K562 (cell line): ENCODE data around the gene HGS. TPM values are rescaled to one million over a fixed set of nuclear protein-coding genes. Genes with fewer than 3 reads are reported as not detected.
A peak's percentile ranks its signal among the peaks of the same experiment; 100 is the strongest.

Experiments
- ATAC-seq: fragments of 200-7000 bp; cut with Tn5 transposase; 3 replicates; pipeline ENCODE4 v1.9.1; 2020; ENCODE audit warnings: moderate library complexity
- BruUV-seq: library from RNA; stranded (reverse); fragments of 400-500 nt; replicated peaks from 2 replicates; lab custom pipeline; 2021; lab: Mats Ljungman, UMichigan
- CTCF ChIA-PET: fragments of 300-600 bp; formaldehyde crosslinking; extraction: SDS; loops from one replicate; lab custom pipeline; 2021; ENCODE audit warnings: low intra/inter-chr PET ratio; lab: Yijun Ruan, JAX
- POLR2A ChIA-PET: fragments of 300-600, 350-650 bp; sonication (Branson Sonifier 250); formaldehyde crosslinking; extraction: SDS; loops from one replicate; lab custom pipeline; 2021; ENCODE audit warnings: antibody characterized with exemption, inconsistent platforms; lab: Yijun Ruan, JAX
- DNase-seq, 4 experiments: peaks; one replicate each; pipeline versions ENCODE4 v3.0.0 to v3.0.0-alpha.2; 2011 to 2018; ENCODE audit warnings: low spot score in 3 of 4, mixed read lengths in 3 of 4; ENCODE audit errors: extremely low read depth in 1 of 4
- FAIRE-seq: peaks from 2 replicates; lab custom pipeline; 2011; peaks lifted over from hg19 to GRCh38; lab: Jason Lieb, UNC
- H2AFZ ChIP-seq: 2 replicates; pipeline ENCODE4 v1.6.0; 2011; ENCODE audit warnings: low read depth, low read length, control low read depth, inconsistent platforms
- H3K27ac ChIP-seq: fragments of 200-600 bp; 3 replicates; pipeline ENCODE4 v1.8.0; 2011; ENCODE audit warnings: low read depth, mild to moderate bottlenecking, control low read depth, inconsistent platforms, low read length, moderate library complexity, mixed read lengths; ENCODE audit errors: extremely low read depth
- H3K27me3 ChIP-seq, 2 experiments: fragments of 300-600 bp in 1 of 2; 2 replicates in 1 of 2; 3 replicates in 1 of 2; pipeline versions ENCODE4 v1.6.0 to v1.8.0; 2011; ENCODE audit warnings: inconsistent platforms in 2 of 2, low read length in 2 of 2, mild to moderate bottlenecking in 1 of 2, mixed read lengths in 1 of 2, moderate library complexity in 1 of 2; ENCODE audit not compliant: control insufficient read depth in 2 of 2, insufficient read depth in 2 of 2
- H3K36me3 ChIP-seq: fragments of 300-600 bp; 3 replicates; pipeline ENCODE4 v1.8.0; 2011; ENCODE audit warnings: mild to moderate bottlenecking, low read length, inconsistent platforms; ENCODE audit not compliant: control insufficient read depth, insufficient read depth
- H3K4me1 ChIP-seq, 2 experiments: fragments of 200-600 bp in 1 of 2; replicated peaks in 1 of 2; 2 replicates in 1 of 2; 3 replicates in 1 of 2; pipeline versions ENCODE4 v1.5.1 to v1.8.0; 2011; ENCODE audit warnings: inconsistent platforms in 2 of 2, low read length in 2 of 2, mild to moderate bottlenecking in 1 of 2, mixed read lengths in 1 of 2, moderate library complexity in 1 of 2; ENCODE audit not compliant: control insufficient read depth in 2 of 2, insufficient read depth in 2 of 2
- H3K4me2 ChIP-seq: 2 replicates; pipeline ENCODE4 v1.6.1; 2011; ENCODE audit warnings: low read length, control low read depth, inconsistent platforms, mixed read lengths; ENCODE audit not compliant: insufficient read depth
- H3K4me3 ChIP-seq: fragments of 200-600 bp; sonication (generic), shearing (Covaris generic); 2 replicates; pipeline ENCODE4 v1.5.1; 2016; ENCODE audit warnings: control low read depth, inconsistent platforms
- H3K79me2 ChIP-seq: fragments of 200-600 bp; 3 replicates; pipeline ENCODE4 v1.8.0; 2011; ENCODE audit warnings: low read length, inconsistent platforms; ENCODE audit not compliant: control insufficient read depth, insufficient read depth
- H3K9ac ChIP-seq, 2 experiments: 2 replicates each; pipeline versions ENCODE4 v1.6.0 to v1.6.1; 2011; ENCODE audit warnings: low read depth in 2 of 2, low read length in 2 of 2, control low read depth in 1 of 2, inconsistent platforms in 1 of 2, mild to moderate bottlenecking in 1 of 2, mixed read lengths in 1 of 2; ENCODE audit not compliant: insufficient read depth in 1 of 2
- H3K9me1 ChIP-seq: one replicate; pipeline ENCODE4 v1.6.0; 2011; ENCODE audit warnings: inconsistent platforms, mild to moderate bottlenecking, low read length, moderate library complexity; ENCODE audit not compliant: control insufficient read depth, insufficient read depth
- H3K9me3 ChIP-seq: replicated peaks from 2 replicates; pipeline ENCODE4 v1.5.1; 2011; ENCODE audit warnings: low read depth, low read length, inconsistent platforms; ENCODE audit not compliant: control insufficient read depth, insufficient read depth
- H4K20me1 ChIP-seq: replicated peaks from 2 replicates; pipeline ENCODE4 v1.6.1; 2011; ENCODE audit warnings: low read length, inconsistent platforms, mixed read lengths; ENCODE audit not compliant: control insufficient read depth, insufficient read depth
- BRCA1 ChIP-seq, 2 experiments: fragments of 450-650 bp in 1 of 2; sonication (generic) in 1 of 2; formaldehyde crosslinking in 1 of 2; IDR thresholded peaks; 2 replicates each; pipeline versions ENCODE4 v1.5.0 to v1.6.1; 2017 to 2020; ENCODE audit warnings: mild to moderate bottlenecking in 1 of 2, missing genetic modification reagents in 1 of 2
- HDAC2 ChIP-seq: fragments of 450-650 bp; IDR thresholded peaks from 2 replicates; pipeline ENCODE4 v1.6.1; 2016; ENCODE audit warnings: mild to moderate bottlenecking
- MAZ ChIP-seq, 2 experiments: fragments of 450-650 bp in 1 of 2; sonication (generic) in 1 of 2; formaldehyde crosslinking; IDR thresholded peaks in 1 of 2; conservative IDR thresholded peaks in 1 of 2; 2 replicates each; pipeline versions ENCODE4 v1.4.0 to v1.5.0; 2020; ENCODE audit warnings: mild to moderate bottlenecking in 1 of 2, missing genetic modification reagents in 1 of 2
- SRSF7 ChIP-seq: fragments of 200-400 bp; formaldehyde crosslinking; optimal IDR thresholded peaks from 2 replicates; pipeline ENCODE3; 2017; ENCODE audit warnings: mild to moderate bottlenecking, low read depth, low read length
- TAF9B ChIP-seq: fragments of 450-650 bp; IDR thresholded peaks from 2 replicates; pipeline ENCODE4 v1.6.1; 2018; ENCODE audit warnings: mild to moderate bottlenecking; ENCODE audit not compliant: partially characterized antibody
- TRIM24 ChIP-seq, 2 experiments: fragments of 450-650 bp; IDR thresholded peaks; 2 replicates each; pipeline ENCODE4 v1.6.1; 2016
- ZNF3 ChIP-seq: fragments of 250-450 bp; sonication (Bioruptor Pico); IDR thresholded peaks from 2 replicates; pipeline ENCODE4 v1.5.0; 2021; ENCODE audit warnings: mild to moderate bottlenecking, moderate library complexity
- ZNF589 ChIP-seq: fragments of 200-800 bp; sonication (Bioruptor generic); IDR thresholded peaks from 2 replicates; pipeline ENCODE4 v1.6.1; 2016; ENCODE audit warnings: low read depth, missing genetic modification characterization, missing compliant biosample characterization
- WGBS: fragments of 100-300 bp; shearing (Covaris generic); methylation state at CpG from one replicate; pipeline ENCODE4 v1.1.6; 2016; ENCODE audit warnings: low coverage, mixed read lengths; ENCODE audit not compliant: insufficient coverage; ENCODE audit errors: missing lambda C conversion rate; 5-methylcytosine and 5-hydroxymethylcytosine counted together
- in situ Hi-C: fragments of 300-500 bp; cut with MboI; formaldehyde crosslinking; loops from 4 replicates; pipeline ENCODE4 v1.15.0; 2018; ENCODE audit warnings: inconsistent platforms, mixed read lengths
- intact Hi-C: fragments of 100-400 bp; cut with micrococcal nuclease; formaldehyde crosslinking; loops from 2 replicates; pipeline ENCODE4 v1.14.2; 2022
- polyA plus RNA-seq, 8 experiments: library from polyadenylated mRNA; depleted of rRNA in 4 of 8; stranded (reverse) in 5 of 8; unstranded in 3 of 8; fragments of >200 nt; fragmentation: Nextera tagmentation in 2 of 8; fragmentation: Illumina TruSeq in 1 of 8; extraction: Ambion mirVana in 2 of 8; extraction: Trizol in 1 of 8; gene quantifications; 2 replicates each; pipeline versions ENCODE4 v1.2.1 to v1.2.3, GENCODE V29; 2011 to 2014; ENCODE audit warnings: inconsistent platforms in 1 of 8, missing spikeins in 1 of 8
- total RNA-seq, 7 experiments: library from RNA; depleted of rRNA in 6 of 7; stranded (reverse); fragments of >200 nt in 6 of 7; fragmentation: Illumina TruSeq in 2 of 7; extraction: Trizol in 2 of 7; gene quantifications; 2 replicates each; pipeline versions ENCODE4 v1.2.1 to v1.2.3, GENCODE V29; 2011 to 2021; ENCODE audit warnings: low replicate concordance in 1 of 7
- TF ChIP-seq, protein P1 (sequence below): sonication (generic); formaldehyde crosslinking; IDR thresholded peaks from 2 replicates; pipeline ENCODE4 v1.8.1; 2023; ENCODE audit warnings: mild to moderate bottlenecking, missing genetic modification reagents
- TF ChIP-seq, protein P2 (sequence below), 2 experiments: fragments of 200-800 bp in 1 of 2; sonication (Bioruptor generic) in 1 of 2; sonication (generic) in 1 of 2; formaldehyde crosslinking in 1 of 2; IDR thresholded peaks in 1 of 2; conservative IDR thresholded peaks in 1 of 2; 2 replicates each; pipeline versions ENCODE4 v1.5.0 to v1.6.1; 2016 to 2020; ENCODE audit warnings: missing compliant biosample characterization in 1 of 2, missing genetic modification characterization in 1 of 2, missing genetic modification reagents in 1 of 2
- TF ChIP-seq, protein P3 (sequence below): fragments of 450-650 bp; formaldehyde crosslinking; IDR thresholded peaks from 2 replicates; pipeline ENCODE4 v1.4.0; 2020; ENCODE audit warnings: mild to moderate bottlenecking, moderate library complexity
- TF ChIP-seq, protein P4 (sequence below), 2 experiments: IDR thresholded peaks in 1 of 2; conservative IDR thresholded peaks in 1 of 2; 2 replicates each; pipeline ENCODE4 v1.6.1; 2016; ENCODE audit warnings: low read depth in 2 of 2, mild to moderate bottlenecking in 1 of 2, missing compliant biosample characterization in 1 of 2, missing genetic modification characterization in 1 of 2, moderate library complexity in 1 of 2

HGS gene
- total and polyA plus RNA-seq, 9 of the 15 experiments (the other 6 are each of a cell fraction or from before 2014, with no cell fraction given): 3.9 to 176 (median 77.1) TPM

DNA sequence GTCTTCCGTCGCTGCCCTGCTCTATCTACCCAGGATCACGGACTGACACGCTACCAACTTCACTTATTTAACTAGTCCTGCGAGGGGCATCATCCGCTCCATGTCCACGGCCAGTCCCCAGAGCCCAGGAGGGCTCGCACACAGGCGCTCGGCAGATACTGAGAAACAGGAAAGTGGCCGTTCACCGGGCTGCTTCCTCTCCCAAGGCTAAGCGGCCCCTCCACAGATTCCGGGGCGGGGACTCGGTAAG lies 17.8 kb upstream of the HGS start:
- Histone ChIP-seq H4K20me1 (no peaks in the 10 kb centered on the region), H3K9ac (peak overlapping the region; percentile 99 to 100), H3K79me2 (peaks cover 63% of the 10 kb centered on the region), H3K36me3 (peaks cover 51% of the 10 kb centered on the region), H3K4me1 (peaks cover 36 to 77% of the 10 kb centered on the region in 2 experiments), H3K9me1 (no peaks in the 10 kb centered on the region), H2AFZ (peak overlapping the region; percentile 53; the same call in 1 of the 2 replicates), H3K27ac (peak overlapping the region; percentile 98), H3K27me3 (no peaks in the 10 kb centered on the region), H3K9me3 (no peaks in the 10 kb centered on the region), H3K4me2 (peak overlapping the region; percentile 94), H3K4me3 (peak overlapping the region; percentile 87)
- ChIA-PET POLR2A (interaction anchor here (0.8 to 1.4 kb wide), 6 partner anchors 10 to 48 kb away, joined by 4 to 9 read pairs (median 6); partner anchors contain the start of genes ARL16 and HGS), CTCF (no interaction called here)
- TSS peak; percentile 90 for BruUV-seq
- WGBS: 1% methylated on average over 13 of the region's 16 CpGs
- in situ Hi-C loops: no loop called here
- intact Hi-C loops: loop anchor here (1.0 to 5.0 kb wide), 2 partner anchors 30 to 36 kb away; partner anchors contain the start of gene MRPL12
- FAIRE-seq: no peak
- DNase-seq: no peak
- ATAC-seq: no peak
- TF ChIP-seq MAZ (CRISPR knock-in tag; conservative IDR thresholded peaks at IDR 0.05 in 1 of 2, IDR thresholded peaks at IDR 0.05 in 1 of 2): 0 out of 4 replicates have a peak, but pooled peaks of 1 of the 2 experiments have one; percentile 3
- TF ChIP-seq, protein P1, sequence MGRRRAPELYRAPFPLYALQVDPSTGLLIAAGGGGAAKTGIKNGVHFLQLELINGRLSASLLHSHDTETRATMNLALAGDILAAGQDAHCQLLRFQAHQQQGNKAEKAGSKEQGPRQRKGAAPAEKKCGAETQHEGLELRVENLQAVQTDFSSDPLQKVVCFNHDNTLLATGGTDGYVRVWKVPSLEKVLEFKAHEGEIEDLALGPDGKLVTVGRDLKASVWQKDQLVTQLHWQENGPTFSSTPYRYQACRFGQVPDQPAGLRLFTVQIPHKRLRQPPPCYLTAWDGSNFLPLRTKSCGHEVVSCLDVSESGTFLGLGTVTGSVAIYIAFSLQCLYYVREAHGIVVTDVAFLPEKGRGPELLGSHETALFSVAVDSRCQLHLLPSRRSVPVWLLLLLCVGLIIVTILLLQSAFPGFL: no peak
- TF ChIP-seq, protein P2, sequence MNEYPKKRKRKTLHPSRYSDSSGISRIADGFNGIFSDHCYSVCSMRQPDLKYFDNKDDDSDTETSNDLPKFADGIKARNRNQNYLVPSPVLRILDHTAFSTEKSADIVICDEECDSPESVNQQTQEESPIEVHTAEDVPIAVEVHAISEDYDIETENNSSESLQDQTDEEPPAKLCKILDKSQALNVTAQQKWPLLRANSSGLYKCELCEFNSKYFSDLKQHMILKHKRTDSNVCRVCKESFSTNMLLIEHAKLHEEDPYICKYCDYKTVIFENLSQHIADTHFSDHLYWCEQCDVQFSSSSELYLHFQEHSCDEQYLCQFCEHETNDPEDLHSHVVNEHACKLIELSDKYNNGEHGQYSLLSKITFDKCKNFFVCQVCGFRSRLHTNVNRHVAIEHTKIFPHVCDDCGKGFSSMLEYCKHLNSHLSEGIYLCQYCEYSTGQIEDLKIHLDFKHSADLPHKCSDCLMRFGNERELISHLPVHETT (CRISPR knock-in tag; conservative IDR thresholded peaks at IDR 0.05 in 1 of 2, IDR thresholded peaks at IDR 0.05 in 1 of 2): peak in 1 of 2 experiments; percentile 40; a peak in 1 of 4 replicates
- no peak for TF ChIP-seq SRSF7
- no peak for TF ChIP-seq TRIM24 (IDR thresholded peaks at IDR 0.05)
- TF ChIP-seq ZNF589 (CRISPR knock-in tag): no peak
- TF ChIP-seq, protein P3, sequence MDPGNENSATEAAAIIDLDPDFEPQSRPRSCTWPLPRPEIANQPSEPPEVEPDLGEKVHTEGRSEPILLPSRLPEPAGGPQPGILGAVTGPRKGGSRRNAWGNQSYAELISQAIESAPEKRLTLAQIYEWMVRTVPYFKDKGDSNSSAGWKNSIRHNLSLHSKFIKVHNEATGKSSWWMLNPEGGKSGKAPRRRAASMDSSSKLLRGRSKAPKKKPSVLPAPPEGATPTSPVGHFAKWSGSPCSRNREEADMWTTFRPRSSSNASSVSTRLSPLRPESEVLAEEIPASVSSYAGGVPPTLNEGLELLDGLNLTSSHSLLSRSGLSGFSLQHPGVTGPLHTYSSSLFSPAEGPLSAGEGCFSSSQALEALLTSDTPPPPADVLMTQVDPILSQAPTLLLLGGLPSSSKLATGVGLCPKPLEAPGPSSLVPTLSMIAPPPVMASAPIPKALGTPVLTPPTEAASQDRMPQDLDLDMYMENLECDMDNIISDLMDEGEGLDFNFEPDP (CRISPR knock-in tag): no peak
- no peak for TF ChIP-seq TAF9B
- no peak for TF ChIP-seq ZNF3 (CRISPR knock-in tag)
- no peak for TF ChIP-seq BRCA1 (IDR thresholded peaks at IDR 0.05)
- no peak for TF ChIP-seq BRCA1 (CRISPR knock-in tag; IDR thresholded peaks at IDR 0.05)
- TF ChIP-seq, protein P4, sequence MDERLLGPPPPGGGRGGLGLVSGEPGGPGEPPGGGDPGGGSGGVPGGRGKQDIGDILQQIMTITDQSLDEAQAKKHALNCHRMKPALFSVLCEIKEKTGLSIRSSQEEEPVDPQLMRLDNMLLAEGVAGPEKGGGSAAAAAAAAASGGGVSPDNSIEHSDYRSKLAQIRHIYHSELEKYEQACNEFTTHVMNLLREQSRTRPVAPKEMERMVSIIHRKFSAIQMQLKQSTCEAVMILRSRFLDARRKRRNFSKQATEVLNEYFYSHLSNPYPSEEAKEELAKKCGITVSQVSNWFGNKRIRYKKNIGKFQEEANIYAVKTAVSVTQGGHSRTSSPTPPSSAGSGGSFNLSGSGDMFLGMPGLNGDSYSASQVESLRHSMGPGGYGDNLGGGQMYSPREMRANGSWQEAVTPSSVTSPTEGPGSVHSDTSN (CRISPR knock-in tag; IDR thresholded peaks at IDR 0.05; ENCODE audit: low read depth): no peak
- TF ChIP-seq, protein P4 (tag; conservative IDR thresholded peaks at IDR 0.05; ENCODE audit: low read depth): no peak
- TF ChIP-seq HDAC2: no peak
